HL-60/S4 treated with phorbol 12-myristate 13-acetate at 8.2 ng/mL for 4 days and 3 days (cell line): ENCODE data around the gene TRAPPC5.

ENCODE experiments used
- in situ Hi-C: fragments of 300-500 bp; cut with MboI; formaldehyde crosslinking; loops from 2 replicates; pipeline ENCODE4 v1.15.0; 2022; ENCODE audit warnings: low sequenced_read_pairs

The TRAPPC5 gene

GRCh38 chr19:7674010-7675005 is 6.3 kb upstream of the TRAPPC5 start:
- in situ Hi-C loops, result no loop called here

GRCh38 chr19:7676376-7676775 is 4.3 kb upstream of the TRAPPC5 start:
- in situ Hi-C loops, result no loop called here

- in situ Hi-C loops, result no loop called here
Observed at GRCh38 chr19:7676854-7677253, 3.8 kb upstream of the TRAPPC5 start, which contains the start of gene MCEMP1. Gene MCEMP1, plus strand, starts transcription at chr19:7677090. Its CDS starts 31 bp downstream, at chr19:7677121.

GRCh38 chr19:7677669-7678311 is 2.8 kb upstream of the TRAPPC5 start:
- in situ Hi-C loops, result no loop called here

- in situ Hi-C loops, result no loop called here
Observed at GRCh38 chr19:7678971-7679751, 1.5 kb upstream of the TRAPPC5 start.

- in situ Hi-C loops, result no loop called here
Observed at GRCh38 chr19:7679771-7680605, 645 bp upstream of the TRAPPC5 start.

- in situ Hi-C loops, result no loop called here
Observed at GRCh38 chr19:7681340-7682174, 924 bp downstream of the TRAPPC5 start.

- in situ Hi-C loops, result no loop called here
Observed at GRCh38 chr19:7682175-7682855, 1.7 kb downstream of the TRAPPC5 start.

GRCh38 chr19:7685546-7686445 is 5.2 kb downstream of the TRAPPC5 start:
- in situ Hi-C loops, result no loop called here

GRCh38 chr19:7687177-7687576 is 6.5 kb downstream of the TRAPPC5 start:
- in situ Hi-C loops, result no loop called here

- in situ Hi-C loops, result no loop called here
Observed at GRCh38 chr19:7689165-7689564, 8.5 kb downstream of the TRAPPC5 start.

GRCh38 chr19:7690779-7691258 is 10.2 kb downstream of the TRAPPC5 start:
- in situ Hi-C loops, result no loop called here

- in situ Hi-C loops, result no loop called here
Observed at GRCh38 chr19:7691497-7691896, 10.9 kb downstream of the TRAPPC5 start.

- in situ Hi-C loops, result no loop called here
Observed at GRCh38 chr19:7692417-7693088, 11.9 kb downstream of the TRAPPC5 start.

- in situ Hi-C loops, result no loop called here
Observed at GRCh38 chr19:7694499-7694898, 13.9 kb downstream of the TRAPPC5 start.

GRCh38 chr19:7697721-7698287 is 17.2 kb downstream of the TRAPPC5 start:
- in situ Hi-C loops, result no loop called here

- in situ Hi-C loops, result no loop called here
Observed at GRCh38 chr19:7698583-7698982, 17.9 kb downstream of the TRAPPC5 start.
